ENCODE results near the gene ATP11B.
"Not testable (repeated sequence)": the region's sequence is repeated elsewhere in the genome, so short reads cannot be mapped to it uniquely, and the experiment has no call there.

ATP11B gene

GRCh38 chr3:182807061-182807460, 13.8 kb downstream of the ATP11B start:
- H3K27me3 Mint-ChIP-seq, result no peaks in the 10 kb centered on the region
- no peak for DNase-seq
- peaks cover 72% of the 10 kb centered on the region for H3K4me1 Mint-ChIP-seq (ENCODE audit: low read depth)
- H3K4me3 Mint-ChIP-seq, result no peak overlapping the region
- H3K9me3 Mint-ChIP-seq, result no peaks in the 10 kb centered on the region
- H3K27ac Mint-ChIP-seq, result no peak overlapping the region
- H3K36me3 Mint-ChIP-seq (ENCODE audit: low read depth), result peaks cover 19% of the 10 kb centered on the region

- Mint-ChIP-seq H3K27ac (no peak overlapping the region), H3K4me3 (no peak overlapping the region), H3K9me3 (no peaks in the 10 kb centered on the region), H3K4me1 (ENCODE audit: low read depth) (peaks cover 70% of the 10 kb centered on the region), H3K27me3 (no peaks in the 10 kb centered on the region), H3K36me3 (ENCODE audit: low read depth) (peaks cover 25% of the 10 kb centered on the region)
- DNase-seq, result no peak
These were observed 14.9 kb downstream of the ATP11B start for GRCh38 chr3:182808041-182808770.

GRCh38 chr3:182809531-182809930, 16.2 kb downstream of the ATP11B start:
- Mint-ChIP-seq H3K27me3 (no peaks in the 10 kb centered on the region), H3K27ac (no peak overlapping the region), H3K36me3 (ENCODE audit: low read depth) (peaks cover 29% of the 10 kb centered on the region), H3K4me3 (no peak overlapping the region), H3K9me3 (no peaks in the 10 kb centered on the region), H3K4me1 (ENCODE audit: low read depth) (peaks cover 64% of the 10 kb centered on the region)
- DNase-seq, result no peak

- H3K27ac Mint-ChIP-seq, result no peak overlapping the region
- H3K36me3 Mint-ChIP-seq (ENCODE audit: low read depth), result peaks cover 31% of the 10 kb centered on the region
- no peaks in the 10 kb centered on the region for H3K27me3 Mint-ChIP-seq
- H3K4me3 Mint-ChIP-seq, result no peak overlapping the region
- no peaks in the 10 kb centered on the region for H3K9me3 Mint-ChIP-seq
- no peak for DNase-seq
- H3K4me1 Mint-ChIP-seq (ENCODE audit: low read depth), result peaks cover 68% of the 10 kb centered on the region
These were observed 17.4 kb downstream of the ATP11B start for GRCh38 chr3:182810574-182811268.

- Mint-ChIP-seq H3K36me3 (ENCODE audit: low read depth) (peaks cover 31% of the 10 kb centered on the region), H3K4me3 (no peak overlapping the region), H3K27ac (no peak overlapping the region), H3K9me3 (no peaks in the 10 kb centered on the region), H3K4me1 (ENCODE audit: low read depth) (peaks cover 69% of the 10 kb centered on the region), H3K27me3 (no peaks in the 10 kb centered on the region)
- DNase-seq, result no peak
These were observed 17.9 kb downstream of the ATP11B start for GRCh38 chr3:182811269-182811596.

- H3K4me3 Mint-ChIP-seq, result no peak overlapping the region
- no peak for DNase-seq
- H3K9me3 Mint-ChIP-seq, result no peaks in the 10 kb centered on the region
- no peak overlapping the region for H3K27ac Mint-ChIP-seq
- H3K36me3 Mint-ChIP-seq (ENCODE audit: low read depth), result peaks cover 29% of the 10 kb centered on the region
- no peaks in the 10 kb centered on the region for H3K27me3 Mint-ChIP-seq
- peaks cover 66% of the 10 kb centered on the region for H3K4me1 Mint-ChIP-seq (ENCODE audit: low read depth)
These were observed 18.8 kb downstream of the ATP11B start for GRCh38 chr3:182812123-182812522.

- Mint-ChIP-seq H3K36me3 (ENCODE audit: low read depth) (peaks cover 31% of the 10 kb centered on the region), H3K4me3 (no peak overlapping the region), H3K9me3 (no peaks in the 10 kb centered on the region), H3K4me1 (ENCODE audit: low read depth) (peaks cover 66% of the 10 kb centered on the region), H3K27ac (no peak overlapping the region), H3K27me3 (no peaks in the 10 kb centered on the region)
- no peak for DNase-seq
These were observed 21.2 kb downstream of the ATP11B start for GRCh38 chr3:182814419-182815062.

- Mint-ChIP-seq H3K27me3 (no peaks in the 10 kb centered on the region), H3K27ac (peak overlapping the region; percentile 41), H3K4me1 (ENCODE audit: low read depth) (peaks cover 65% of the 10 kb centered on the region), H3K36me3 (ENCODE audit: low read depth) (peaks cover 33% of the 10 kb centered on the region), H3K9me3 (no peaks in the 10 kb centered on the region), H3K4me3 (no peak overlapping the region)
- no peak for DNase-seq
These were observed 22.9 kb downstream of the ATP11B start for GRCh38 chr3:182816181-182816580.

- Mint-ChIP-seq H3K9me3 (no peaks in the 10 kb centered on the region), H3K4me3 (no peak overlapping the region), H3K27ac (no peak overlapping the region), H3K36me3 (ENCODE audit: low read depth) (peaks cover 37% of the 10 kb centered on the region), H3K4me1 (ENCODE audit: low read depth) (peaks cover 51% of the 10 kb centered on the region), H3K27me3 (no peaks in the 10 kb centered on the region)
- no peak for DNase-seq
These were observed 25.1 kb downstream of the ATP11B start for GRCh38 chr3:182818296-182818978.

GRCh38 chr3:182821221-182821981, 28.1 kb downstream of the ATP11B start:
- Mint-ChIP-seq H3K4me3 (no peak overlapping the region), H3K36me3 (ENCODE audit: low read depth) (peaks cover 55% of the 10 kb centered on the region), H3K27me3 (no peaks in the 10 kb centered on the region), H3K4me1 (ENCODE audit: low read depth) (peaks cover 51% of the 10 kb centered on the region), H3K27ac (peak overlapping the region; percentile 27), H3K9me3 (no peaks in the 10 kb centered on the region)
- DNase-seq, result no peak

- H3K27me3 Mint-ChIP-seq, DNase-seq, H3K27ac Mint-ChIP-seq, H3K9me3 Mint-ChIP-seq, H3K4me3 Mint-ChIP-seq: not testable (repeated sequence)
- Mint-ChIP-seq H3K36me3 (ENCODE audit: low read depth) (peaks cover 64% of the 10 kb centered on the region), H3K4me1 (ENCODE audit: low read depth) (peaks cover 54% of the 10 kb centered on the region)
These were observed 29.0 kb downstream of the ATP11B start for GRCh38 chr3:182822260-182822659.

- Mint-ChIP-seq H3K27me3 (no peaks in the 10 kb centered on the region), H3K27ac (peak overlapping the region; percentile 39), H3K4me1 (ENCODE audit: low read depth) (peaks cover 43% of the 10 kb centered on the region), H3K36me3 (ENCODE audit: low read depth) (peaks cover 68% of the 10 kb centered on the region), H3K4me3 (no peak overlapping the region), H3K9me3 (no peaks in the 10 kb centered on the region)
- DNase-seq, result no peak
These were observed 31.7 kb downstream of the ATP11B start for GRCh38 chr3:182824957-182825356.

GRCh38 chr3:182829761-182830405, 36.6 kb downstream of the ATP11B start:
- Mint-ChIP-seq H3K27me3 (no peaks in the 10 kb centered on the region), H3K27ac (peak overlapping the region; percentile 59), H3K4me1 (ENCODE audit: low read depth) (peaks cover 42% of the 10 kb centered on the region), H3K9me3 (no peaks in the 10 kb centered on the region), H3K4me3 (no peak overlapping the region), H3K36me3 (ENCODE audit: low read depth) (peaks cover 64% of the 10 kb centered on the region)
- no peak for DNase-seq

Data from activated T-cell treated with anti-CD3 and anti-CD28 coated beads, Interleukin-2, amount 50 U/mL, for 24 hours (primary cell).